GM19452 (cell line): ENCODE results near the gene TIGD7.
"Not testable (repeated sequence)": the region's sequence is repeated elsewhere in the genome, so short reads cannot be mapped to it uniquely, and the experiment has no call there.

Experiments
- ATAC-seq: cut with Tn5 transposase; IDR thresholded peaks from one replicate; pipeline ENCODE4 v1.9.1; 2021; ENCODE audit not compliant: unreplicated experiment

The TIGD7 gene

DNA sequence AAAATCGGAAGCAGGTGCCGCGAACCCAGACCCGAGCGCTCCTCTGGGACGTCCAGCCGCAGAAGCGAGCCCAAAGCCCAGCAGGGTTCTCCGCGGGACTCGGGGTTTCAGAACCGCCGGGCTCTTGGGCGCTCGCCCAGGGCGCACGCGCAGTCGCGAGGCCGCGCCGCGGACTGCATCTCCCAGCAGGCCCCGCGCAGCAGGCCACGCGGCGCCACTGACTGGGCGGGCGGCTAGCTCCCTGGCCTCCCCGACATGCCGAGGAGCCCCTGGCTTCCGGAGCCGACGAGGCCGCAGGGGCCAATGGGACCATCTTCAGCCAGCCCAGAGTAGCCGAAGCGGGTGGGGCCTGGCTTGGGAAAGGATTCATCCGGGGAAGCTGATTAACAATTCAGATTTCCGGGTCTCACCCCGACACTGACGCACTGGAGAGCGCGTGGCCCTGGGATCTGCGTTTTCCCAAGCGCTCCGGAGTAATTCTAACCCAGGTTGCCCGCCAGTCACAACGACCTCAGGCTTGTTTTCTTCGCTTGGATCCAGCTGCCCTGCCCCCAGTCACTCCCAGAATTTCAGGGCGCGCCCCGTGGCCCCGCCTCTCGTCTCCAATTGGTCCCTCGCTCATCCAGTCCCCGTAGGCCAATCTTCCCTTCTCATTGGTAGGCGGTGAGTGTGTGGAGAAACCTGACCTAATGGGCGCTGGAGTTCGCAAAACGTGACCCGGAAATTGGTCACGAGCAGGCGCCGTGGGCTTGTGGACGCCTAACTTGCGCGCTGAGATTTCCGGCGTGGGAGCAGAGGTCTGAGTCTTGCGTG is 22.3 kb downstream of the TIGD7 start, which contains the start of gene ZNF263:
Gene ZNF263 (plus strand): TSS at position 762 of the 813 bp plus-strand sequence. CDS start 328 bp downstream, outside the sequence.
- ATAC-seq = peak; percentile 70

DNA sequence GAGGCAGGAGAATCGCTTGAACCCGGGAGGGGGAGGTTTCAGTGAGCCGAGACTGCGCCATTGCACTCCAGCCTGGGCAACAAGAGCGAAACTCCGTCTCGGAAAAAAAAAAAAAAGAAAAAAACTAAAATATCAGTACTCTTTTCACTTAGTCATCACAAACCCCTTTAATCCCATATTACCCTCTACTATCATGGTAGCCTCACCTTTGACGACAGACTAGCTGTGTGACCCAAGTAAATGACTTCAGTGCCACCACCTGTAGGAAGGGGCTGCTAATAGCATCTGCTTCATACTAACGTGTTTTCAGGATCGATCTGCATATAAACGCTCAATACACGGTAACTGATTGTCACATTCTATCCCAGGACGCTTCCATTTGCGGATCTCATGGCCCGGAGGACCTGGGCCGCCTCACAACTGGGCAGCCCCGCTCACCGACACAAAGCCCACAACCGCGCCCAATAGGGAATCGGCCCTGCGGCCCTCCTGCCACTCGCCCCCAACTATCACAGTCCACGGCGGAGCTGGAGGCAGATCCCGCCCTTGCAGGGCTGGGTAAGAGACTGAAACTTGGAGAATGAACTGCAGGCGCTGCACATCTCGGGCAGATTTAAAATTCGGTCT is 23.0 kb downstream of the TIGD7 start:
- peak; percentile 24 for ATAC-seq

DNA sequence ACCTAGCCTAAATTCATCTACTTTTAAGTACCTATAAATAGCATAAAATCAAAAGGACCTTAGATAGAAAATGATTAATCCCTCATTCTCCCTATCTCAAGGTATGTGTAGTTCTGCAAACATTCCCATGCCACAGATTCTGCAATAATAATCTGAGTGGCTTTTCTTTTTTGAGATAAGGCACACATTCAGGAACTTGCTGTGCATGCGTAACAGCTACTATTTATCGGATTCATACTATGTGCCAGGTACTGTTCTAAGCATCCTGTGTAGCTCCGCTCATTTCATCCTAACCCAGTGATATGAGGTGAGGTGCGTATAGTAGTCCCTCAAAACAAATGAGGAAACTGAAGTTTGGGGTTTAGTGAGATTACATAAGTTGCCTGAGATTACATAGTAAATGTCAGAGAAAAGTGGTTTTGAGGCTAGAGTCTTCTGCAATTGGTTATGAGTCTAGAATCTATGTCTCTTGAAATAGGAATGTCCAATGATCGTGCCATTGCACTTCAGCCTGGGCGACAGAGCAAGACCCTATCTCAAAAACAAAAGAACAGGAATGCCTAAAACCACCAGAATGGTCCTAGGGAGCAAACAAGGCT is 23.9 kb downstream of the TIGD7 start:
- no peak for ATAC-seq

DNA sequence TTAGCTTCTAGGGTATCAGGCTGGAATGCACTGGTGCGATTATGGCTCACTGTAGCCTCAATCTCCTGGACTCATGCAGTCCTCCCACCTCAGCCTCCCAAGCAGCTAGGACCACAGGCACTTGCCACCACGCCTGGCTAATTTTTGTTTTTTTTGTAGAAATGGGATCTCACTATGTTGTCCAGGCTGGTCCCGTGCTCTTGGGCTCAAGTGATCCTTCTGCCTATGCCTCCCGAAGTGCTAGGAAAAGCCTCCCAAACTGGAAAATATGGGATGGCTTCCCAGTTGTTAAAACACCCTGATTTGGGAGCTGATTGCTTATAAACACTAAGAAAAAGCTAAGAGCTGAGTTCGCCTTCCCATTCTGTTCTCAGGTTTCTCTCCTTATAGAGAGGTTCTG is 28.6 kb downstream of the TIGD7 start:
- ATAC-seq = no peak

DNA sequence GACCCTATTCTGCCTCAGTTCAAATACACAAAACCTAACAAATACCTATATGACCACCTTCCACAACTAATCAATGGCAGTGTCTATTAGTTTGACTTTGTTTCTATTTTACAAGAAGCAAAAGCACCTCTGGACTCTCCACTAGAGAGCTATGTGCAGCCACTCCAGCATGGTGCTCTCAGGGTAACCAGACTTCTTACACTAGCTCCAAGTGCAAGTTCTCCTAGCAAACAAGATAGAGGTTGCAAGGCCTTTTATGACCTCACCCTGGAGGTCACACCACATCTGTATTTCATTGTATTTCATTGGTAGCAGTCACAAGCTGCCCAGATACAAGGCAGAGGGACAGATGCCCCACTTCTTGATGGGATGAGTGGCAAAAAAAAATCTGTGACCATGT is 30.3 kb downstream of the TIGD7 start:
- no peak for ATAC-seq

DNA sequence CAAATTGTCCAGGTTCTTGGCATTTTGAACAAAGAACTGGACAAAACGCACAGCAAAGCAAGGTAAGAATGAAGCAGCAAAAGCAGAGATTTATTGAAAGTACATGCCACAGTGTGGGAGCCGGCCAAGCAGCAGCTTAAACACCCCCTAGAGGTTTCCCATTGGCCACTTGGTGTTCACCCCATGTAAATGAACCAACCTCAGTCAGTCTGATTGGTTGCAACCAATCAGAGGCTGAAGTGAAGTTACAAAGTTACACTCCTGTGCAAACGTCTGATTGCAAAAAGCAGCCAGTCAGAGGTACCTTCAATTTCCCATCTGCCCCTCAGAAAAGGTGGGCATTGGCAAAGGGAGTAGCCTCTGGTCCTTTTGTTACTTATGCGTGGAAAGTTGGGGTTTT is 30.7 kb downstream of the TIGD7 start:
- ATAC-seq = no peak

DNA sequence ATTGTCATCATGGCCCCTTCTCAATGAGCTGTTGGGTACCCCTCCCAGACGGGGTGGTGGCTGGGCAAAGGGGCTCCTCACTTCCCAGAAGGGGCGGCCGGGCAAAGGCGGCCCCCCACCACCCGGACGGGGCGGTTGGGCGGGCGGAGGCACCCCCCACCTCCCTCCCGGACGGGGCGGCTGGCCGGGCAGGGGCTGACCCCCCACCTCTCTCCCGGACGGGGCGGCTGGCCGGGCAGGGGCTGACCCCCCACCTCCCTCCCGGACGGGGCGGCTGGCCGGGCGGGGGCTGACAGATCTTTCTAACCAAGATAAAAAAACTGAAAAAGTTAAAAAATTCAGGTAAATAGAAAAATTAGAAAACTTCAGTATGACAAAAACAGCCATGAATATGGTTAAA is 33.9 kb downstream of the TIGD7 start:
- ATAC-seq = not testable (repeated sequence)

DNA sequence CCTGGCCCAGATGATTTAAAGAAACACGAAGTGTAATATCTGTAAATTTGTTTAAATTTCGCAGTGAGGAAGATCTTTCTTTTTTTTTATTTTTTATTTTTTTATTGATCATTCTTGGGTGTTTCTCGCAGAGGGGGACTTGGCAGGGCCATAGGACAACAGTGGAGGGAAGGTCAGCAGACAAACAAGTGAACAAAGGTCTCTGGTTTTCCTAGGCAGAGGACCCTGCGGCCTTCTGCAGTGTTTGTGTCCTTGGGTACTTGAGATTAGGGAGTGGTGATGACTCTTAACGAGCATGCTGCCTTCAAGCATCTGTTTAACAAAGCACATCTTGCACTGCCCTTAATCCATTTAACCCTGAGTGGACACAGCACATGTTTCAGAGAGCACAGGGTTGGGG is 34.5 kb downstream of the TIGD7 start:
- not testable (repeated sequence) for ATAC-seq

DNA sequence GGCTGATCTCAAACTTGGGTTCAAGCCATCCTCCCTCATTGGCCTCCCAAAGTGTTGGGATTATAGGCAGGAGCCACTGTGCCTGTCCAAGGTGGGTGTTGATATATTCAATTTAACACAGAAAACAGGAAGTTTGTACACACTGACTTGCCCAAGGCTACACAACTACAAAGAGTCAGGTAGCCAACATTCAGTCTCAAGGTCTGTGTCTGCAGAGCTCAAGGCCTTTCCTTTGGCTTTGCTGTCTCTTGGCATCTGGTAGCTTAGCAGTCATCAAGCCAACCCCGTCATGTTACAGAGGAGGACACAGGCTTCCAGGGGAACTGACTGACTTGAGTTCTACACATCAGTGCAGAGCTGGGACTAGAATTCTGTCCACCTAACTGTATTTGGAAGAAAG is 36.9 kb downstream of the TIGD7 start:
- no peak for ATAC-seq

DNA sequence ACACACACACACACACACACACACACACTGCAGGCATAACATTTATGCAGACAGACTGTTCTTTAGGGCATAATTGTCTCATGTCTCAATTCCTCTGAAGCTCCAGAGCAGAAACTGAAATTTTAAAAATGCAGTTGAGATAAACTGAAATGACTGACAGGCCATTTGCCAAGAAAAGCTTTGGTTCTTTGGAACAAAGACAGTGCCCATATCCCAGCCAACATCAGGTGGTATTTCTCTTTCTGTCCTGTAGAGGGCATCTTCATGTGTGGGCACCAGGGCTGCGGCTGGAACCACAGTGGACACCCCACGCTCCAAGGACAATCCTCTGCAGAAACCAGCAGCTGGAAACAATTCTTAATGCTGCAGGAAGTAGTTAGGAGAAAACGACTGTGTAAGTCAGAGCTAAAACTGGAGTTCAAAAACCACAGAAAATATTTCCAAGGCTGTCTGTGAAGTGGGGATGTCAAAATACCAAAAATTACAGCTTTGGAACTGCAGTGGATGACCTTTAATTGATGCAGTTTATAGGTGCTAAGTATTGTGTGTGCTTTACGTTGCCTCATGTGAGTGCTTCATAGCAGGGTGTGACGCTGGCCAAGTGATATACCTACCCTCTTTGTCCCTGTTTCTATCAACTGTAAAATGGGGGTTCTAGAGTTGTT is 38.2 kb downstream of the TIGD7 start:
- ATAC-seq = no peak

DNA sequence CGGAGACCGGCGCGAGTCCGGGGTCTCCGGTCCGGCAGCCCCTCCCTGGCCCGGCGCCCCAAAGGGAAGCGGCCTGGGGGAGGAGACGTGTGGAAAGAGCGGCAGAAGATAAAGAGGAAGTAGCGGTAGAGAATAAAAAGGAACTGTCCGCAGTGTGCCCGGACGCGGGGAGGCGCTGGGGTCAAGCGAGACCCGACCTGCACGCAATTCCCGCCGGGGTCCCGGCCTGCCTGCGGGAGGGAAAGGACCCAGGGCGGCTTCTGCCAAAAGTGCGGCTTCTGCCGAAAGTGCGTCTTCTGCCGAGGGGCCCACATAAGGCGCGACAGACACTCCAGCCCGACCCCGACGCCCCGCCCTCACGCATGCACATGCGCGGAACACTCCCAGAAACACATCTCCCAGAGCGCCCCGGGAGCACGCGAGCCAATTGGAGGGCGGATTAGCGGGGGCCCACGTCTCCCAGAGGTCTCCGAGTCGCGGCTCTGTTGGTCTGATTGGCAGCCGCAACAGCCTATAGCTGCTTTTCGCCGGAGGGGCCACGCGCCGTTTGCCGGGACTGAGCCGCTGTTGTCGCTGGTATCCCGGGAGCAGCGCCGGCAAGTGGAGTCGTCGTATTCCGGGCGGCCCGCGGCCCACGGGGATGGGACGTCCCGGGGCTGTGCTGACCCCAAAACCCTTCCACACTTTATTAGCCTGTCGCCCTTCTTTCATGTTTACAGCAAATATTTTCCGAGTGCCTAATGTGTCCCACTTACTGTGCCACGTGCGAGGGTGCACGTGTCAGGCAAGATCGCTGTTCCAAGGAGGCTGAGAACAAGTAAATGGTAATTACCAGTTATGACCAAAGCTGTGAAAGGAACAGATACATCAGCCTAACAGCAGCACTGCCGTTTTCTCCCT is 40.8 kb downstream of the TIGD7 start:
- ATAC-seq = peak; percentile 85

DNA sequence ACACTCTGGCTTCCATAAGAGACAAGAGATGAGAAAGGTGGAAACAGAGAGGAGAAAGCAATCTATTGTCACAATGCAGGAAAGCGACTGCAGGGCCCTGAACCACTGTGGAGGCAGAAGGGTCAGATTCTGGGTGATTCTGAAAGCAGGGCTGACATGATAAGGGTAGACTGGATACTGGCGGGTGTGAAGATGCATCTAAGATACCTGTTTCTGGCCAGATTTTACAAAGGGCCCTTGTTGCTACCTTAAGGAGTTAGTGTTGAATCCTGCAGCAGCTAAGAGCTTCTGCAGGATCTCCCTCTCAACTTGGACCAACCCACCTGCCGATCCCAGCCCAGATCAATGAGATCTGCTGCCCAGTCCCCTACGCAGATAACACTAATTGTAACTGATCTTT is 42.7 kb downstream of the TIGD7 start:
- ATAC-seq = no peak

DNA sequence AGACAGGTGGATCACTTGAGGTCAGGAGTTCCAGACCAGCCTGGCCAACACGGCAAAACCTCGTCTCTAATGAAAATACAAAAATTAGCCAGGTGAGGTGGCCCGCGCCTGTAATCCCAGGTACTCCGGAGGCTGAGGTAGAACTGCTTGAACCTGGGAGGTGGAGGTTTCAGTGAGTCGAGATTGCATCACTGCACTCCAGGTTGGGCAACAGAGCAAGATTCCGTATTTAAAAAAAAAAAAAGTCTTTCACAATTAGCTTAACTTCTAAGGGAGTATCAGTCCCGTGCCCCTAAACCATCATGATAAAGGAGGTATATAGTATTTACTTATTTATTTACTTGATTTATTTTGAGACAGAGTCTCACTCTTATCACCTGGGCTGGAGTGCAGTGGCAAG is 45.4 kb downstream of the TIGD7 start:
- ATAC-seq = no peak

DNA sequence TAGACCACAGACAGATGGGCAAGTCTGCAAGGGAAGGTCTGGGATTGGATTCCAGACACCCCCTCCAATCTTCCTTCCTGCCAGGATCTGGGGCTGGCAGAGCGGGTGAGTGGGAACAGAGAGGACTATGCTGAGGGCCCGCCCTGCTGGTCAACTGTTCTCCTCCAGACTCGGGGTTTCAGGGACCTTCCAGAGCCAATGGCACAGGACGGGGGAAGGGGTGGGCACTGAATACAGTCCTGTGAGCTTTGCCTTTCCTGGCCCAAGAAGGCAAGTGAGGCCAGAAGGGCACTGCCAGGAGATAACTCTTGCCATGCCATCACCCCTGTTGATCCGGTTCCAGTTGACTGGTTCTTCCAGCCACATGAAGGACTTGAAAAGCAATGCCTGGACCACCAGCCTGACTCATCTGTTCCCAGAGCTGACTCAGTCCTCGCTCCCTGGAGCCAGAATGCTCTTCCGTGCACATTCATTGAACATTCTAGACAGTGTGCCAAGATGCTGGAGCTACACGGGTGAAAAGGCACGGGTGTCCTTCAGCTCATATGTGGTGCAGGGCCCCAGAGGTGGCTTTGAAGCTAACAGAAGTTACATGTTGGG is 48.3 kb downstream of the TIGD7 start:
- ATAC-seq = no peak

DNA sequence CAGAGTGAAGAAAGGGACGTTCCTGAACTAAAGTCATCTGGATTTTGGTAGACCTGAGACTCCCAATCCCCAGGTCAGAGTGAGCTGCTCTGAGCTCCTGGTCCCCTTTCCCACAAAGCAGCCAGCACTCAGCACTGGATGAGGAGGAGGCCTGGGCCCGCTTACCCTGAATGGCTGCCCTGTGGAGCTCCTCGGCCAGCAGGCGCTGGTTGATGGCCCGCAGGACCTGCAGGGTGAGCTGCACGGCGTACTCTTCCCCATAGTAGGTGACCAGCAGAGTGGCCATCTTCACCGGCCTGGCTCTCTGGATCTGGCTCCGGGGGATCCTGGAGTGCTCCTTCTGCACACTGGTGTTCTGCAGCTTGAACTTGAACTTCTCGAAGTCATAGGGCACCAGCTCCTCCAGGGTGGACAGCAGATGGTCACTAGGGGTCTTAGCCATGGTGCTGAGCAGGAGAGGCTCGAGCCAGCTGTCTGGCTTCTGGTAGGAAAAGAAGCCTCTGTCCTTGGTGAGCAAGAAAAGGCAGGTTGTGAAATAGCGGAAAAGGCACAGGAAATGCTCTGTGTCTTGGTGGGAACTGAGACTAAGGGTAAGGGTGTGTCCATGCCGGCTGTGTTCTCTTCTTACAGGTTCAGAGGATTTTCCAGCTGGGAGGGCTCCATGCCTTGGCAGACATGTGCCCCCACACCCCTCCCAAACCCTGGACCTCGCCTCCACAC is 48.9 kb downstream of the TIGD7 start, which contains the start of gene MEFV:
Gene MEFV (minus strand): TSS at position 488 of the 720 bp plus-strand sequence. CDS start 46 bp downstream, at position 442.
- no peak for ATAC-seq

DNA sequence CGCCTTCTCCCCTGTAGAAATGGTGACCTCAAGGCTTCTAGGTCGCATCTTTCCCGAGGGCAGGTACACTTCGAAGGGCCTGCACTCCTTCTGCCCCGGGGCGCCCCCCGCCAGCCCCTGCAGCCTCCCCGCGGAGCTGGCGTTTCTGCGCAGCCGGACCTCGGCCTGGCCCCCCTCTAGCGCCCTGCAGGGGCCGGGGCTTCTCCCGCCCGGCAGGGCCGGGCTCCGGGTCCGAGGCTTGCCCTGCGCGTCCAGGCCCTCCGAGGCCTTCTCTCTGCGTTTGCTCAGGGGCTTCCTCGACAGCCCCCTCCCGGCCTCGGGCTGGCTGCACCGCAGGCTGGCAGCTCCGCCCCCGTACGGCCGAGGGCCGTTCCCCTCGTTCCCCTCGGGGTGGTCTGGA is 50.9 kb downstream of the TIGD7 start:
- no peak for ATAC-seq

DNA sequence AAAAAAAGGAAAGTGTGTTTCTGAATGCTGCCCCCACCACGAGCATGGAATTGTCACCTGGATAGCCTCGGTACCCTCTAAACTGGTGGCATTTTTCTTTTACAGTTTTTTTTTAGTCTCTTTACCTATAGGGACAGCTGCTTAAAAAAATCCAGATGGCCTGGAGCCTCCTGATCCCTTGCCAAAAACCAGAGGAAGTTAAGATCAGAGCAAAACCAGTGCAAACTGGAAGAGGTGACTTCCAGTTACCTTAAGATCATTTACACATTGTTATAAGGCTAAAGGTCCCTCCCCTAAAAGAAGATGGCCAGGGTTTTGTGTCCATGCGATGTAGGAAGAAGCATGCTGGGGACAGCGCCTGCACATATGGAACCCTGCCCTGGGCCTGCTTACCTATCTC is 52.3 kb downstream of the TIGD7 start:
- no peak for ATAC-seq

DNA sequence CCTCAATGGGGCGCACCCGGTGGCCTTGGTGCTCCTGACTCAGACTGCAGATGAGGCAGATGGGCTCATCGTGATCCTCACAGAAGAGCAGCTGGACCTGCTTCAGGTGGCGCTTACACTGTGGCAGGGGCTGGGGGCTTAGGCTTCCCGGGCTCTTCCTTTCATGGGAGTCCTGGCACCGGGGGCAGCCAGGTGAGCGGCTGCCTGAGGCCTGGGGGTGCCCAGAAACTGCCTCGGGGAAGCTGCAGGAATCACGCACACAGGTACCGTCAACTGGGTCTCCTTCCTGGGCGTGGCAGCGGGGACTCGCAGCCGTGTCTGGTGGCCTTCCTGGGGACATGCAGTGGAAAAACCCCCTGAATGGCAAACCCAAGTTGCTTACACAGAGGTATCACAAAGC is 55.8 kb downstream of the TIGD7 start:
- no peak for ATAC-seq

DNA sequence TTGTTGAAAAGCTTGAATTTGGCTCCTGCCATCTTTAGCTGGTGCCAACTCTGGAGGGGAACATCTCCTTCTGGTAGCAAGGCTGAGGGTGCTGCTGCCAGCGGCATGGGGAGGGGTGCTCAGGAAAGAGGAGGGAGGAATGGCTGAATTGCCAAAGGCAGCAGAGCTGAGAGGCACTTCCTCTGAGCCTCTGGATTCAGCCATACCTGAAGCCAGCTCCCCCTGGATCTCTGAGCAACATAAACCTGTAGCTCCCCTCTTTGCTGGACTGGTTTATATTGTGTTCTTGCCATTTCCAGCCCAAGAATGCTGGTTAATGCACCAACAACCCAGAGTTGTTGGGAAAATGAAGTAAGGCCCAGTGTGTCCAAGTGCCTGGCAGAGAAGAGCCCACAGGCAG is 56.2 kb downstream of the TIGD7 start:
- no peak for ATAC-seq
